Calu3 (cell line): ENCODE measurements around the gene SUPT16H. TPM values are rescaled to one million over a fixed set of nuclear protein-coding genes. Genes with fewer than 3 reads are reported as not detected.

Source experiments
- BruUV-seq: library from RNA; stranded (reverse); fragments of 400-500 nt; replicated peaks from 2 replicates; lab custom pipeline; 2021; lab: Mats Ljungman, UMichigan
- CTCF ChIA-PET: fragments of 300-600 bp; sonication (Branson Sonifier 250); formaldehyde crosslinking; loops from one replicate; lab custom pipeline; 2022; ENCODE audit warnings: antibody characterized with exemption; lab: Charles Lee
- DNase-seq: peaks from one replicate; pipeline ENCODE4 v3.0.0; 2022
- H3K27ac Mint-ChIP-seq: one replicate; pipeline ENCODE4 v1.8.0; 2022; ENCODE audit warnings: mixed read lengths; ENCODE audit not compliant: unreplicated experiment
- H3K27me3 Mint-ChIP-seq: one replicate; pipeline ENCODE4 v1.8.0; 2022; ENCODE audit warnings: mixed read lengths; ENCODE audit not compliant: unreplicated experiment
- H3K36me3 Mint-ChIP-seq: one replicate; pipeline ENCODE4 v1.8.0; 2022; ENCODE audit warnings: mild to moderate bottlenecking, moderate library complexity, mixed read lengths; ENCODE audit not compliant: insufficient read depth, unreplicated experiment
- H3K4me1 Mint-ChIP-seq: one replicate; pipeline ENCODE4 v1.8.0; 2022; ENCODE audit warnings: mild to moderate bottlenecking, low read depth, mixed read lengths; ENCODE audit not compliant: unreplicated experiment
- H3K4me3 Mint-ChIP-seq: one replicate; pipeline ENCODE4 v1.8.0; 2022; ENCODE audit warnings: mild to moderate bottlenecking, low read depth, moderate library complexity, mixed read lengths; ENCODE audit not compliant: unreplicated experiment
- H3K9me3 Mint-ChIP-seq: one replicate; pipeline ENCODE4 v1.8.0; 2022; ENCODE audit warnings: low read depth, mixed read lengths; ENCODE audit not compliant: unreplicated experiment
- intact Hi-C: fragments of 100-400 bp; cut with micrococcal nuclease; formaldehyde crosslinking; loops from one replicate; pipeline ENCODE4 v1.10.0; 2022; ENCODE audit not compliant: unreplicated experiment
- total RNA-seq: library from RNA; stranded (reverse); gene quantifications from 2 replicates; pipeline ENCODE4 v1.2.3, GENCODE V29; 2022
- TF ChIP-seq, protein P1 (sequence below): fragments of 200-600 bp; IDR thresholded peaks from one replicate; pipeline ENCODE4 v1.8.0; 2022; ENCODE audit warnings: antibody characterized with exemption; ENCODE audit not compliant: unreplicated experiment

Gene SUPT16H
- total RNA-seq, 1 experiment from 2014 or later: 81.9 TPM

DNA sequence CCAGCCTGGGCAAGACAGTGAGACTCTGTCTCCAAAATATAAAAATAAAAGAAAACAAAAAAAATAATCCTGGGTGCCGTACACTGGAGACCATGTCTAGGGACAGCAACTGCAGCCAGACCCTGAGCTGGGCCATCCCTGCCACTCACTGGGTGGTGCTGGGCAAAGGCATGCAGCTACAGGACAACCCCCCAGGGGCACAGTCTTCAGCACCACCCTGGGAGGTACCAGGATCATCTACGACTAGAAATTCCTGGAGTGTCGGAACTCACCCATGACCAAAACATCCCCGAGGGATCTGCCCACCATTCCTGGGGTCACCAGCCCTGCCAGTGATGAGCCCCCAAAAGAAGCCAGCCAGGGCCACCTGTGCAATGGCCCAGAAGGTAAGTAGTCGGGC, 35.7 kb upstream of the SUPT16H start:
- no peak for DNase-seq
- intact Hi-C loops: no loop called here
- TF ChIP-seq, protein P1, sequence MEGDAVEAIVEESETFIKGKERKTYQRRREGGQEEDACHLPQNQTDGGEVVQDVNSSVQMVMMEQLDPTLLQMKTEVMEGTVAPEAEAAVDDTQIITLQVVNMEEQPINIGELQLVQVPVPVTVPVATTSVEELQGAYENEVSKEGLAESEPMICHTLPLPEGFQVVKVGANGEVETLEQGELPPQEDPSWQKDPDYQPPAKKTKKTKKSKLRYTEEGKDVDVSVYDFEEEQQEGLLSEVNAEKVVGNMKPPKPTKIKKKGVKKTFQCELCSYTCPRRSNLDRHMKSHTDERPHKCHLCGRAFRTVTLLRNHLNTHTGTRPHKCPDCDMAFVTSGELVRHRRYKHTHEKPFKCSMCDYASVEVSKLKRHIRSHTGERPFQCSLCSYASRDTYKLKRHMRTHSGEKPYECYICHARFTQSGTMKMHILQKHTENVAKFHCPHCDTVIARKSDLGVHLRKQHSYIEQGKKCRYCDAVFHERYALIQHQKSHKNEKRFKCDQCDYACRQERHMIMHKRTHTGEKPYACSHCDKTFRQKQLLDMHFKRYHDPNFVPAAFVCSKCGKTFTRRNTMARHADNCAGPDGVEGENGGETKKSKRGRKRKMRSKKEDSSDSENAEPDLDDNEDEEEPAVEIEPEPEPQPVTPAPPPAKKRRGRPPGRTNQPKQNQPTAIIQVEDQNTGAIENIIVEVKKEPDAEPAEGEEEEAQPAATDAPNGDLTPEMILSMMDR: no peak
- Mint-ChIP-seq H3K4me3 (no peak overlapping the region), H3K27ac (no peak overlapping the region), H3K4me1 (no peaks in the 10 kb centered on the region), H3K27me3 (no peaks in the 10 kb centered on the region), H3K36me3 (peaks cover 46% of the 10 kb centered on the region), H3K9me3 (no peaks in the 10 kb centered on the region)
- no TSS peak for BruUV-seq
- CTCF ChIA-PET: no interaction called here

GRCh38 chr14:21415329-21415728, 31.5 kb upstream of the SUPT16H start:
- CTCF ChIA-PET: no interaction called here
- DNase-seq: no peak
- no peaks in the 10 kb centered on the region for H3K9me3 Mint-ChIP-seq
- H3K27ac Mint-ChIP-seq: no peak overlapping the region
- H3K4me1 Mint-ChIP-seq: no peaks in the 10 kb centered on the region
- intact Hi-C loops: no loop called here
- peaks cover 53% of the 10 kb centered on the region for H3K36me3 Mint-ChIP-seq
- no TSS peak for BruUV-seq
- H3K4me3 Mint-ChIP-seq: no peak overlapping the region
- TF ChIP-seq, protein P1: no peak
- H3K27me3 Mint-ChIP-seq: no peaks in the 10 kb centered on the region

- no peaks in the 10 kb centered on the region for H3K4me1 Mint-ChIP-seq
- H3K4me3 Mint-ChIP-seq: no peak overlapping the region
- DNase-seq: no peak
- TF ChIP-seq, protein P1: no peak
- H3K9me3 Mint-ChIP-seq: no peaks in the 10 kb centered on the region
- H3K27me3 Mint-ChIP-seq: no peaks in the 10 kb centered on the region
- BruUV-seq: no TSS peak
- no peak overlapping the region for H3K27ac Mint-ChIP-seq
- CTCF ChIA-PET: no interaction called here
- H3K36me3 Mint-ChIP-seq: peaks cover 50% of the 10 kb centered on the region
- intact Hi-C loops: no loop called here
Measured at GRCh38 chr14:21414137-21414631, 30.4 kb upstream of the SUPT16H start.

GRCh38 chr14:21408147-21408546, 24.3 kb upstream of the SUPT16H start:
- Mint-ChIP-seq H3K27me3 (no peaks in the 10 kb centered on the region), H3K4me1 (no peaks in the 10 kb centered on the region), H3K36me3 (peaks cover 63% of the 10 kb centered on the region), H3K4me3 (no peak overlapping the region), H3K9me3 (no peaks in the 10 kb centered on the region), H3K27ac (no peak overlapping the region)
- CTCF ChIA-PET: no interaction called here
- no TSS peak for BruUV-seq
- intact Hi-C loops: no loop called here
- TF ChIP-seq, protein P1: no peak
- no peak for DNase-seq
